ENCODE results near the gene ABCB8. TPM values are rescaled to one million over a fixed set of nuclear protein-coding genes. Genes with fewer than 3 reads are reported as not detected.

Gene ABCB8
- total and polyA plus RNA-seq, 9 of the 15 experiments (the other 6 are each of a cell fraction or from before 2014, with no cell fraction given), result 7.6 to 106 (median 36.3) TPM

- TF ChIP-seq CREB5 (CRISPR knock-in tag; IDR thresholded peaks at IDR 0.05), result no peak
- no peak for TF ChIP-seq ZNF655 (CRISPR knock-in tag; IDR thresholded peaks at IDR 0.05)
- TF ChIP-seq PURB (CRISPR knock-in tag; IDR thresholded peaks at IDR 0.05; ENCODE audit: low read depth), result no peak
- peak in 1 of 3 experiments; percentile 62; a peak in 1 of 6 replicates for TF ChIP-seq ZBTB11 (CRISPR knock-in tag; IDR thresholded peaks at IDR 0.05)
- no peak for TF ChIP-seq GABPB2 (CRISPR knock-in tag; conservative IDR thresholded peaks at IDR 0.05)
- no peak for TF ChIP-seq WHSC1 (IDR thresholded peaks at IDR 0.05; ENCODE audit: low read length)
- TF ChIP-seq ZNF134 (CRISPR knock-in tag; conservative IDR thresholded peaks at IDR 0.05), result no peak; the same call in 1 of the 2 replicates
- peak; percentile 55 to 93; a peak in 2 of 4 replicates for TF ChIP-seq RCOR1 (IDR thresholded peaks at IDR 0.05; ENCODE audit: borderline replicate concordance in 1 of 2, low read depth in 2 of 2, low read length in 2 of 2)
- TF ChIP-seq PHB2 (IDR thresholded peaks at IDR 0.05; ENCODE audit: low read depth), result no peak
- TF ChIP-seq PHF20 (IDR thresholded peaks at IDR 0.05; ENCODE audit: partially characterized antibody), result no peak
- TF ChIP-seq BACH1 (tag; IDR thresholded peaks at IDR 0.05), result no peak
- peak; percentile 100 for TF ChIP-seq FOSL1 (tag; conservative IDR thresholded peaks at IDR 0.05)
- TF ChIP-seq ZC3H11A (IDR thresholded peaks at IDR 0.05; ENCODE audit: low read depth, low read length), result no peak
- no peak for TF ChIP-seq XRCC3 (IDR thresholded peaks at IDR 0.05)
- TF ChIP-seq RBM34 (IDR thresholded peaks at IDR 0.05; ENCODE audit: borderline replicate concordance, insufficient read depth, low read length), result no peak
- no peak for TF ChIP-seq NELFE (IDR thresholded peaks at IDR 0.05; ENCODE audit: insufficient read depth, insufficient read length)
- TF ChIP-seq ZNF445 (CRISPR knock-in tag; IDR thresholded peaks at IDR 0.05; ENCODE audit: low read depth), result no peak
- no peak for TF ChIP-seq NKRF (IDR thresholded peaks at IDR 0.05; ENCODE audit: borderline replicate concordance)
- no peak for TF ChIP-seq ZNF561 (CRISPR knock-in tag; conservative IDR thresholded peaks at IDR 0.05)
- TF ChIP-seq ZNF12 (CRISPR knock-in tag; IDR thresholded peaks at IDR 0.05), result no peak; the same call in 1 of the 2 replicates
Measured at GRCh38 chr7:151038951-151039849, 10.9 kb downstream of the ABCB8 start (continued).

Data from K562 (cell line).